Astrocyte (in vitro differentiated cells and primary cell): ENCODE results near the gene ZNF729. TPM values are rescaled to one million over a fixed set of nuclear protein-coding genes. Genes with fewer than 3 reads are reported as not detected.

Experiments
- DNase-seq: peaks from one replicate; pipeline ENCODE4 v3.0.0-alpha.2; 2010; ENCODE audit warnings: low read depth
- FAIRE-seq: peaks from 2 replicates; lab custom pipeline; 2011; peaks lifted over from hg19 to GRCh38; lab: Jason Lieb, UNC
- H2AFZ ChIP-seq: 2 replicates; pipeline ENCODE4 v1.6.0; 2012; ENCODE audit warnings: low read depth, low read length, inconsistent platforms
- H3K27ac ChIP-seq: 2 replicates; pipeline ENCODE4 v1.5.1; 2011; ENCODE audit warnings: low read depth, low read length, inconsistent platforms
- H3K27me3 ChIP-seq: 2 replicates; pipeline ENCODE4 v1.6.0; 2011; ENCODE audit warnings: low read length, inconsistent platforms; ENCODE audit not compliant: insufficient read depth
- H3K36me3 ChIP-seq: 2 replicates; pipeline ENCODE4 v1.5.1; 2011; ENCODE audit warnings: low read length, inconsistent platforms; ENCODE audit not compliant: insufficient read depth
- H3K4me1 ChIP-seq: 2 replicates; pipeline ENCODE4 v1.5.1; 2011; ENCODE audit warnings: low read length, inconsistent platforms; ENCODE audit not compliant: insufficient read depth
- H3K4me2 ChIP-seq: 2 replicates; pipeline ENCODE4 v1.6.0; 2012; ENCODE audit warnings: low read length, inconsistent platforms
- H3K4me3 ChIP-seq: 2 replicates; pipeline ENCODE4 v1.5.1; 2011; ENCODE audit warnings: low read depth, mild to moderate bottlenecking, low read length, inconsistent platforms; ENCODE audit not compliant: insufficient read depth
- H3K79me2 ChIP-seq: 2 replicates; pipeline ENCODE4 v1.6.0; 2012; ENCODE audit warnings: mild to moderate bottlenecking, low read length, inconsistent platforms; ENCODE audit not compliant: insufficient read depth
- H3K9ac ChIP-seq: 2 replicates; pipeline ENCODE4 v1.6.0; 2012; ENCODE audit warnings: mild to moderate bottlenecking, low read length, inconsistent platforms
- H3K9me3 ChIP-seq: 2 replicates; pipeline ENCODE4 v1.5.1; 2012; ENCODE audit warnings: low read depth, mild to moderate bottlenecking, low read length, inconsistent platforms; ENCODE audit not compliant: insufficient read depth
- H4K20me1 ChIP-seq: 2 replicates; pipeline ENCODE4 v1.6.0; 2012; ENCODE audit warnings: low read length, inconsistent platforms; ENCODE audit not compliant: insufficient read depth
- H3K27ac Mint-ChIP-seq: one replicate; pipeline ENCODE4 v1.8.0; 2021; ENCODE audit warnings: mild to moderate bottlenecking, mixed read lengths; ENCODE audit not compliant: unreplicated experiment
- H3K27me3 Mint-ChIP-seq: one replicate; pipeline ENCODE4 v1.8.0; 2021; ENCODE audit warnings: low read depth, mixed read lengths; ENCODE audit not compliant: unreplicated experiment
- H3K36me3 Mint-ChIP-seq: one replicate; pipeline ENCODE4 v1.8.0; 2021; ENCODE audit warnings: low read depth, mixed read lengths; ENCODE audit not compliant: unreplicated experiment
- H3K4me1 Mint-ChIP-seq: one replicate; pipeline ENCODE4 v1.8.0; 2021; ENCODE audit warnings: low read depth, mixed read lengths; ENCODE audit not compliant: unreplicated experiment
- H3K4me3 Mint-ChIP-seq: one replicate; pipeline ENCODE4 v1.8.0; 2021; ENCODE audit warnings: mild to moderate bottlenecking, moderate library complexity, mixed read lengths; ENCODE audit not compliant: unreplicated experiment
- H3K9me3 Mint-ChIP-seq: one replicate; pipeline ENCODE4 v1.8.0; 2021; ENCODE audit warnings: mild to moderate bottlenecking, mixed read lengths; ENCODE audit not compliant: unreplicated experiment
- EZH2 ChIP-seq: IDR thresholded peaks from 2 replicates; pipeline ENCODE4 v1.6.1; 2012; ENCODE audit warnings: mild to moderate bottlenecking, low read length, inconsistent platforms; ENCODE audit not compliant: insufficient read depth
- total RNA-seq: library from RNA; stranded (reverse); gene quantifications from 2 replicates; pipeline ENCODE4 v1.2.1, GENCODE V29; 2021
- TF ChIP-seq, protein P1 (sequence below): IDR thresholded peaks from 2 replicates; pipeline ENCODE4 v1.5.1; 2011; ENCODE audit warnings: low read depth, mild to moderate bottlenecking, inconsistent platforms, low read length, moderate library complexity; ENCODE audit not compliant: insufficient read depth

ZNF729 gene
- total RNA-seq, 1 donor from 2014 or later = not detected

DNA sequence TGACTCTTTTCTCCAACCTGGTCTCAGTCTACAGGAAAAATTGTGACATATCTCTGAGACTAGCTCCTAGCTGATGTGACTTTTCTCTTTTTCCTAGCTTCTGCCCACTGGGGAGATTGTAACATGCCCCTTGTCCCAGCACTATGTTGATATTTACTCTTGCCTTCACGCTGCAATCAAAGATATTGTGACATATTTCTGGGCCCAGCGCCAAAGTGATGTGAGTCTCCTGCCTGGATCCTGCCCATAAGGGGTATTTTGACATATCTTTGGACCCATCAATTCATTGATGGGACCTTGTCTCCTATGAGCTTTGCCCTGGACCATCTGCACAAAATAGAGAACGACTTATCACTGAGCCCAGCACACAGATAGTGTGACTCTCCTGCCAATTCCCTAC, 41.1 kb downstream of the ZNF729 start:
- Histone ChIP-seq H3K9me3 (peaks cover 26% of the 10 kb centered on the region), H3K4me1 (no peaks in the 10 kb centered on the region), H3K27me3 (no peaks in the 10 kb centered on the region), H3K36me3 (no peaks in the 10 kb centered on the region), H4K20me1 (no peaks in the 10 kb centered on the region), H3K9ac (no peak overlapping the region), H3K27ac (no peak overlapping the region), H2AFZ (no peak overlapping the region), H3K4me2 (no peak overlapping the region), H3K4me3 (no peak overlapping the region), H3K79me2 (no peaks in the 10 kb centered on the region)
- DNase-seq (no peak), FAIRE-seq (no peak)
- Mint-ChIP-seq H3K4me3 (no peak overlapping the region), H3K36me3 (no peaks in the 10 kb centered on the region), H3K27ac (no peak overlapping the region), H3K9me3 (peaks cover 16% of the 10 kb centered on the region), H3K27me3 (no peaks in the 10 kb centered on the region), H3K4me1 (no peaks in the 10 kb centered on the region)
- TF ChIP-seq EZH2 = no peak
- TF ChIP-seq, protein P1, sequence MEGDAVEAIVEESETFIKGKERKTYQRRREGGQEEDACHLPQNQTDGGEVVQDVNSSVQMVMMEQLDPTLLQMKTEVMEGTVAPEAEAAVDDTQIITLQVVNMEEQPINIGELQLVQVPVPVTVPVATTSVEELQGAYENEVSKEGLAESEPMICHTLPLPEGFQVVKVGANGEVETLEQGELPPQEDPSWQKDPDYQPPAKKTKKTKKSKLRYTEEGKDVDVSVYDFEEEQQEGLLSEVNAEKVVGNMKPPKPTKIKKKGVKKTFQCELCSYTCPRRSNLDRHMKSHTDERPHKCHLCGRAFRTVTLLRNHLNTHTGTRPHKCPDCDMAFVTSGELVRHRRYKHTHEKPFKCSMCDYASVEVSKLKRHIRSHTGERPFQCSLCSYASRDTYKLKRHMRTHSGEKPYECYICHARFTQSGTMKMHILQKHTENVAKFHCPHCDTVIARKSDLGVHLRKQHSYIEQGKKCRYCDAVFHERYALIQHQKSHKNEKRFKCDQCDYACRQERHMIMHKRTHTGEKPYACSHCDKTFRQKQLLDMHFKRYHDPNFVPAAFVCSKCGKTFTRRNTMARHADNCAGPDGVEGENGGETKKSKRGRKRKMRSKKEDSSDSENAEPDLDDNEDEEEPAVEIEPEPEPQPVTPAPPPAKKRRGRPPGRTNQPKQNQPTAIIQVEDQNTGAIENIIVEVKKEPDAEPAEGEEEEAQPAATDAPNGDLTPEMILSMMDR = no peak

- H3K9me3 Mint-ChIP-seq = peaks cover 19% of the 10 kb centered on the region
Measured at GRCh38 chr19:22331521-22331920, 45.3 kb downstream of the ZNF729 start.

DNA sequence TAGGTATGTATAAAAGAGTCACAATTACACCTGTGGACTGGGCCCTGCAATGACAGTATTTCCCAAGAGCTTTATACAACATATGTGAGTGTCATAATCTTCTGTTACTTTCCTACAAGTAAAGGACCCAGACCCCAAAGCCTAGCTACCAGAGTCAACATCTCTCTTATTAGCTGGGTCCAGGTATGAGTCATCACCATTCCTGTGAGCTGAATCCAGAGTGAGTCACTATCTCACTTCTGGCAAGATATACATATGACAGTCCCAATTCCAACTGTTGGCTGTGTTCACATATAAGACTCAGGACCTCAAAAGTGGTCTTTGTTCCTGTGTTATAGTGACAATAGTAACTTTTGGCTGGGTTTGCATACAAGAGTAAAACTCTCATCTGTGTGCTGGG, 46.7 kb downstream of the ZNF729 start:
- Mint-ChIP-seq H3K27me3 (no peaks in the 10 kb centered on the region), H3K4me3 (no peak overlapping the region), H3K36me3 (no peaks in the 10 kb centered on the region), H3K9me3 (peaks cover 23% of the 10 kb centered on the region), H3K27ac (no peak overlapping the region), H3K4me1 (no peaks in the 10 kb centered on the region)
- Histone ChIP-seq H3K27me3 (no peaks in the 10 kb centered on the region), H3K9ac (no peak overlapping the region), H3K79me2 (no peaks in the 10 kb centered on the region), H4K20me1 (no peaks in the 10 kb centered on the region), H3K4me3 (no peak overlapping the region), H3K27ac (no peak overlapping the region), H3K4me2 (no peak overlapping the region), H3K9me3 (peaks cover 30% of the 10 kb centered on the region), H3K36me3 (no peaks in the 10 kb centered on the region), H2AFZ (no peak overlapping the region), H3K4me1 (no peaks in the 10 kb centered on the region)
- TF ChIP-seq EZH2 = no peak
- TF ChIP-seq, protein P1 = no peak
- no peak for DNase-seq
- no peak for FAIRE-seq

More at GRCh38 chr19:22331521-22331920, 45.3 kb downstream of the ZNF729 start:
- Histone ChIP-seq H3K79me2 (no peaks in the 10 kb centered on the region), H3K9ac (no peak overlapping the region), H3K4me1 (no peaks in the 10 kb centered on the region), H3K36me3 (no peaks in the 10 kb centered on the region), H3K4me3 (no peak overlapping the region), H3K4me2 (no peak overlapping the region), H3K27me3 (no peaks in the 10 kb centered on the region), H2AFZ (no peak overlapping the region), H4K20me1 (no peaks in the 10 kb centered on the region), H3K9me3 (peaks cover 30% of the 10 kb centered on the region), H3K27ac (no peak overlapping the region)
- Mint-ChIP-seq H3K27ac (no peak overlapping the region), H3K27me3 (no peaks in the 10 kb centered on the region), H3K4me1 (no peaks in the 10 kb centered on the region), H3K36me3 (no peaks in the 10 kb centered on the region), H3K4me3 (no peak overlapping the region)
- DNase-seq (no peak), FAIRE-seq (no peak)
- TF ChIP-seq, protein P1 = no peak
- TF ChIP-seq EZH2 = no peak
